GM12865 (cell line): ENCODE data around the gene MCFD2.

Source experiments
- DNase-seq: peaks from one replicate; pipeline ENCODE4 v3.0.0; 2010; ENCODE audit warnings: low read depth
- H3K4me3 ChIP-seq: 2 replicates; pipeline ENCODE4 v1.5.1; 2011; ENCODE audit warnings: mild to moderate bottlenecking, low read depth, low read length, control low read depth
- TF ChIP-seq, protein P1 (sequence below): IDR thresholded peaks from 2 replicates; pipeline ENCODE4 v1.5.1; 2011; ENCODE audit warnings: low read length, control low read depth, low read depth, inconsistent platforms; ENCODE audit not compliant: insufficient read depth; ENCODE audit errors: missing control alignments

MCFD2 gene

GRCh38 chr2:46924038-46924437, 8.4 kb upstream of the MCFD2 start:
- TF ChIP-seq, protein P1, sequence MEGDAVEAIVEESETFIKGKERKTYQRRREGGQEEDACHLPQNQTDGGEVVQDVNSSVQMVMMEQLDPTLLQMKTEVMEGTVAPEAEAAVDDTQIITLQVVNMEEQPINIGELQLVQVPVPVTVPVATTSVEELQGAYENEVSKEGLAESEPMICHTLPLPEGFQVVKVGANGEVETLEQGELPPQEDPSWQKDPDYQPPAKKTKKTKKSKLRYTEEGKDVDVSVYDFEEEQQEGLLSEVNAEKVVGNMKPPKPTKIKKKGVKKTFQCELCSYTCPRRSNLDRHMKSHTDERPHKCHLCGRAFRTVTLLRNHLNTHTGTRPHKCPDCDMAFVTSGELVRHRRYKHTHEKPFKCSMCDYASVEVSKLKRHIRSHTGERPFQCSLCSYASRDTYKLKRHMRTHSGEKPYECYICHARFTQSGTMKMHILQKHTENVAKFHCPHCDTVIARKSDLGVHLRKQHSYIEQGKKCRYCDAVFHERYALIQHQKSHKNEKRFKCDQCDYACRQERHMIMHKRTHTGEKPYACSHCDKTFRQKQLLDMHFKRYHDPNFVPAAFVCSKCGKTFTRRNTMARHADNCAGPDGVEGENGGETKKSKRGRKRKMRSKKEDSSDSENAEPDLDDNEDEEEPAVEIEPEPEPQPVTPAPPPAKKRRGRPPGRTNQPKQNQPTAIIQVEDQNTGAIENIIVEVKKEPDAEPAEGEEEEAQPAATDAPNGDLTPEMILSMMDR = no peak
- no peak for DNase-seq
- no peak overlapping the region for H3K4me3 ChIP-seq

GRCh38 chr2:46923041-46923528, 7.5 kb upstream of the MCFD2 start:
- H3K4me3 ChIP-seq = no peak overlapping the region
- TF ChIP-seq, protein P1 = no peak
- no peak for DNase-seq

DNA sequence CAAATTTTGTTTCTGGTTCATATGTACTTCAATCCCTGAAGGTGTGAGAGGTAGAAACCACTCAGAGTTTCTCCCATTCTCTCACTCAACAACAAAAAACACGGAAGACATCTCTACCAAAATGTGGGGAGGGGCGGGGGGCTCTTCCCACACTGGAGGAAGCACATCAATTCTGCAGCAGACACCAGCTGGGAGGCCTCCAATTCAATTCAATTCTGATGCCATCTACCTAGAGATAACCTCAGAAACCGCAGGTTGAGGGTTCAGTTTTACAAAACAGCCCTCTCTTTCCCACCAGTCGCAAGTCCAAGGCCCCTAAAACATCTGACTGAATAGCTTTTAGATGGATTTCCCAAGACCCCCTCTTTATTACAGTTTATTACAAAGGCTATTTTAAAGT, 7.0 kb upstream of the MCFD2 start:
- no peak overlapping the region for H3K4me3 ChIP-seq
- DNase-seq = no peak
- TF ChIP-seq, protein P1 = no peak

DNA sequence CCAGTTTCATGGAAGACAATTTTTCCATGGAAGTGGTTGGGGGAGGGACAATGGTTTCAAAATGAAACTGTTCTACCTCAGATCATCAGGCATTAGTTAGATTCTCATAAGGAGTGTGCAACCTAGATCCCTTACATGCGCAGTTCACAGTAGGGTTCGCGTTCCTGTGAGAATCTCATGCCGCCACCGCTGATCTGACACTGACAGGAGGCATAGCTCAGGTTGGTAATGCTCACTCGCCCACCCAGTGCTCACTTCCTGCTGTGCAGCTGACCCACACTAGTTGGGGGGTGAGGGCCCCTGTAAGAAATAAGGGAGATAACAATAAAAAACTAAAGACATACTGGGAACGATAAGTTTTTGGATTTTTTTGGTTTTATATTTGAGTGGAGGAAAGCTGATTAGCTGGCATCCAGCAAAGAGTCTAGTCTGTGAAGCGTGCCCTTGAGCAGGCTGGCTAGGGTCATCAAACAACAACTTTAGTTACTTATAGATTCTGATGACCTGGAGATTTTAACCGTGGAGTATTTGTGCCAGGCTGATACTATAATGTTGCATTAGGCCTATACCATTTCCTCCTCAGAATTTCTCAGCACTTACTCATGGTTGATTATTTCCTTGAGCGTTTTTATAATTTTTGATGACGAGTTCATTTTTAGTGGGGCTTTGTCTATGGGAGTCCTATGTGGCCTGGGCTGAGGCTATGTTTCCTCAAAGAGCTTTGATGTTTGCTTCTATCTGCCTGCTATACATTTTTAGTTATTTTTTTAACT, 6.3 kb upstream of the MCFD2 start:
- no peak overlapping the region for H3K4me3 ChIP-seq
- DNase-seq = no peak
- TF ChIP-seq, protein P1 = no peak

- no peak overlapping the region for H3K4me3 ChIP-seq
- DNase-seq = peak; percentile 55
- TF ChIP-seq, protein P1 = no peak
Observed at GRCh38 chr2:46917628-46918027, 2.0 kb upstream of the MCFD2 start.

GRCh38 chr2:46915811-46916630, 415 bp upstream of the MCFD2 start:
- TF ChIP-seq, protein P1 = no peak
- peak overlapping the region; percentile 77 for H3K4me3 ChIP-seq
- peak; percentile 85 for DNase-seq
